CD4-positive, alpha-beta T cell treated with Interleukin-2 at 100 ng/mL for 4 hours (primary cell): ENCODE results near the gene KIF25.

Experiments
- DNase-seq: peaks from one replicate; pipeline ENCODE4 v3.0.0-alpha.2; 2020; ENCODE audit warnings: low spot score

KIF25 gene, protein sequence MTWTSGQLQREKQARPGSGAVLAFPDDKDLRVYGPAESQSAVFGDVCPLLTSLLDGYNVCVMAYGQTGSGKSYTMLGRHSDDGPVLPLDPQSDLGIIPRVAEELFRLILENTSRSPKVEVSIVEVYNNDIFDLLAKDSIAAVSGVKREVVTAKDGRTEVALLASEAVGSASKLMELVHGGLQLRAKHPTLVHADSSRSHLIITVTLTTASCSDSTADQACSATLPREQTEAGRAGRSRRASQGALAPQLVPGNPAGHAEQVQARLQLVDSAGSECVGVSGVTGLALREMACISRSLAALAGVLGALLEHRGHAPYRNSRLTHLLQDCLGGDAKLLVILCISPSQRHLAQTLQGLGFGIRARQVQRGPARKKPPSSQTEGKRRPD

DNA sequence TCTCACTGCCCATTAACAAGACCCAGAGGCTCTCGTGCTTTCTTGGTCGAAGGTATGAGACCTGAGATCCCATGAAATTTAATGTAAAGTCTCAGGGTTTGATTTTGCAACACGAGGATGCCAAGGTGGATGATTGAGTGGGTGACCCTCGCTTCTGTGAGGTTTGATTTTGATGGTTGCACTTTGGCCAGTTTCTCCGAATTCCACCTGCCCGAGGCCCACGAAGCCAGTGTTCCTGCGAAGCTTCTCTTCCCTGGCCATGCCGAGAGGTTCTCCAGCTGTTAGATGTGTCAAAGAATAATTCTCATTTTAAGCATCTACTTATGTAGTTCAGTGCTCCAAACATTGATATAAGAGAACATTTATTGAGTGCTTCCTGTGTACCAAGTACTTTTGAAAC, at the start of gene KIF25:
Gene KIF25 (plus strand): TSS at position 30 of the 400 bp plus-strand sequence. CDS start 31,915 bp downstream, outside the sequence.
- DNase-seq, result no peak

- no peak for DNase-seq
Observed at GRCh38 chr6:167947716-167948115, 49.8 kb upstream of the KIF25 start.

DNA sequence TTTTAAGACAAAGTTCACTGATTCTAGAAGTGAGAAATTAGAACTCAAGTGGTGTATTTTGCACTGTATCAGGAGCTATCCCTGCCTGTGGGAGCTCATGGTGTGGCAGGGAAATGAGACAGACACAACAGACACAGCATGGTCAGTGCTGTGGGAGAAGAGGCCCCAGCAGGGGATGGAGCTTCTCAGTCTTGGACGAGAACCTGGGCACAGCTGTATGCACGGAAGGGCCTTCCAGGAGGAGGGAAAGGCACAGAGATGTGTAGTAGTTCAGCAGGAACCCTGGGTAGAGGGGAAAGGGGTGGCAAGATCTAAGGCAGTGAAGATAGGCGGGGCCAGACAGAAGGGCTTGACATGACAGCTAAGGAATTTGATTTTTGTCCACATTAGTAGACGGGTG, 48.8 kb upstream of the KIF25 start:
- no peak for DNase-seq

GRCh38 chr6:167949121-167949684, 48.3 kb upstream of the KIF25 start:
- DNase-seq, result no peak

DNA sequence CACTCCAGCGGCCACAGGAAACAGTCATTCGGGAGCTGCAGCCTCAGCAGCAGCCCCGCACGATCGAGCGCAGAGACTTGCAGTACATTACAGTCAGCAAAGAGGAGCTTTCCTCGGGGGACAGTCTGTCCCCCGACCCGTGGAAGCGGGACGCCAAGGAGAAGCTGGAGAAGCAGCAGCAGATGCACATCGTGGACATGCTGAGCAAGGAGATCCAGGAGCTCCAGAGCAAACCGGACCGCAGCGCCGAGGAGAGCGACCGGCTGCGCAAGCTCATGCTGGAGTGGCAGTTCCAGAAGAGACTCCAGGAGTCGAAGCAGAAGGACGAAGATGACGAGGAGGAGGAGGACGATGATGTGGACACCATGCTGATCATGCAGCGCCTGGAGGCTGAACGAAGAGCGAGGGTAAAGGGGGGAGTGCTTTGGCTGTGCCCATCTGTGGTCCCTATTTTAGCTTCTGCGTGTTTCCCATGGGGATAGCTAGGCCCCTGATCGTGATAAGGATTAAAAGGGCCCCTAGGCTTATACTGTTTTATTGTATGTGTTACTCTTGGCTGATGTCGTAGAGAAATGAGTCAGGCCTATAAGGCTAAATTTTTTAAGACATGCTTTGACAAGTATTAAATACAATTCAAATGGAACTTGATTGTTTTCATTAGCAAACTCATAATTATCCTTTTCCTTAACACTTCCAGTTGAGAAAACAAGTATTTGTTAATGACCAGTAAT, 45.5 kb upstream of the KIF25 start:
- no peak for DNase-seq

GRCh38 chr6:167952512-167952859, 45.0 kb upstream of the KIF25 start:
- DNase-seq, result no peak

DNA sequence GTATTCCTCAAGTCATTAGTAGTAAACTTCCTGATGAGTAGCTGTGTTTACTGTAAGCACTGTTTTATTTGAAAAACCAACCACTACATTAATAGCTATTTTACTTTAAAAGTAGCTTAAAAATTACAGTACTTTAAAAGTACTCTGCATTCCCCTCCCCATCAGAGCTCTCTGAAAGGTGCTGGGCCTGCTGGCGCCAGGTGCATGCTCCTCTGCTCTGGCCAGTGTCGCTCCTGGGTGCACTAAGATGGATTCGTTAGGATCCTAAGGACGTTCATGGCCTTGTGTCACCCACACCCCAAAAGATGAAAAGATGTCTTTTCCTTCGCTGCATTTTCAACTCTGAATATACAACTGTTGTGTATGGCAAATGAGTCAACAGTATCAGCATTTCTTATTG, 43.9 kb upstream of the KIF25 start:
- no peak for DNase-seq

- no peak for DNase-seq
Observed at GRCh38 chr6:167954151-167954550, 43.3 kb upstream of the KIF25 start.

GRCh38 chr6:167956491-167956890, 41.0 kb upstream of the KIF25 start:
- no peak for DNase-seq

DNA sequence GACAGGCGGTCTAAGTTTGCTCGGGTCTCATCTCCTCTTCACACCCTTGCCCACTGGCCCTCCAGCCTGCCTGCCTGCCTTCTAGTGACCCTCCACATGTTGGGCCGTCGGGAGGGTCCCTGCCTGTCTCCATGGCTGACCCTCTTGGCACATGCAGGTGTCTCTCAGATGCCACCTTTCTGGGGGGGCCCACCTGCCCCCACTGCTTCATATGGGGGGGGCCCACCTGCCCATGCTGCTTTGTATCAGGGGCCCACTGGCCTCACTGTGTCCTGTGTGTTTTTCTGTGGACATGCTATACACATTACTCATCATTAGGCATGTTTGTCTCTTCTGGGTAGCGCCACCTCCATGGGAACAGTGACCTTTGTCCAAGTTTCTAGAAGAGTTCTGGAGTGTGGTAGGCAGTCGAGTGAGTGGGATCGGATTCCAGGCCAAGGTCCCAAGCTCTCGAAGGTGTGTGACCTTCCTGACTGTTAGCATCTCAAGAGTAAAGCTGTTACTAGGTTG, 40.4 kb upstream of the KIF25 start:
- no peak for DNase-seq

DNA sequence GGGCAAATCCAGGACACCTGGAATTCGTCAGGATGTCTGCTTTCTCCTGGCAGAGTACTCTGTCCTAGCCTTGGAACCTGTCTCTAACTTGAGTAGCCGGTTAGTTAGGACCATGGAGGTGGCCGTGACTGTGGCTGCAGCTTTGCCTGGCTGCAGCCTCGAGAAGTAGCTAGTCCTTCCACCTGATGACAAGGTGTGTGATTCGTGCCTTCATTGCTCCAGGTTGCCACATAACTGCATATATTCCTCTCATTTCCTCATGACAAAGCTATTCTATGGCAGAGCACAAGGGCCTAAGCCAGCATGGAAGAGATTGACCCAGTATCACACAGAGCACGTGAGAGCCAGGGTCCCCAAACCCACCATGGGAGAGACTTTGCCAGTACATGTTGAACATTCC, 39.8 kb upstream of the KIF25 start:
- no peak for DNase-seq

GRCh38 chr6:167960579-167960978, 36.9 kb upstream of the KIF25 start:
- DNase-seq, result no peak

- no peak for DNase-seq
Observed at GRCh38 chr6:167962711-167963110, 34.8 kb upstream of the KIF25 start.

GRCh38 chr6:167963589-167964057, 33.8 kb upstream of the KIF25 start:
- no peak for DNase-seq

GRCh38 chr6:167965592-167966539, 31.6 kb upstream of the KIF25 start:
- DNase-seq, result no peak

- no peak for DNase-seq
Observed at GRCh38 chr6:167966540-167966905, 30.9 kb upstream of the KIF25 start.

DNA sequence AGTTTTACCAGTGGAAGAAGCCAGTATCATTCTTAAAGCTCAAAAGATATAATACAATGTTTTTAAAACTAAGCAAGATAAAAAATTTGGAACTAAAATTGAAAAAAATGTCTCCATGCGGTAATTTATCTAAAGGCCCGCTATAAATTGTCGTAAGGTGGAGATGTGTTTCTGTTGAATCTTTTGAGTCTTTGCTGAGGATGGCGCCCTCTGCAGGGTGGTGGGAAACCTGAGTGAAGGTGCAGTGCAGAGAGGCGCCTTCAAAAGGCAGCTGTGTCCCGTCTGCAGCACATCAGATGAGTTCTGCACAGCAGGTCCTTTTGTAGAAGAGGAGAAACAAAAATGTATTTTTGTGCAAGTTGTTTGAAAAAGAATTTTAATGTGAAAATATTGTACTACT, 29.4 kb upstream of the KIF25 start:
- no peak for DNase-seq

GRCh38 chr6:167970230-167970629, 27.2 kb upstream of the KIF25 start:
- no peak for DNase-seq

- no peak for DNase-seq
Observed at GRCh38 chr6:167972193-167972592, 25.3 kb upstream of the KIF25 start.

DNA sequence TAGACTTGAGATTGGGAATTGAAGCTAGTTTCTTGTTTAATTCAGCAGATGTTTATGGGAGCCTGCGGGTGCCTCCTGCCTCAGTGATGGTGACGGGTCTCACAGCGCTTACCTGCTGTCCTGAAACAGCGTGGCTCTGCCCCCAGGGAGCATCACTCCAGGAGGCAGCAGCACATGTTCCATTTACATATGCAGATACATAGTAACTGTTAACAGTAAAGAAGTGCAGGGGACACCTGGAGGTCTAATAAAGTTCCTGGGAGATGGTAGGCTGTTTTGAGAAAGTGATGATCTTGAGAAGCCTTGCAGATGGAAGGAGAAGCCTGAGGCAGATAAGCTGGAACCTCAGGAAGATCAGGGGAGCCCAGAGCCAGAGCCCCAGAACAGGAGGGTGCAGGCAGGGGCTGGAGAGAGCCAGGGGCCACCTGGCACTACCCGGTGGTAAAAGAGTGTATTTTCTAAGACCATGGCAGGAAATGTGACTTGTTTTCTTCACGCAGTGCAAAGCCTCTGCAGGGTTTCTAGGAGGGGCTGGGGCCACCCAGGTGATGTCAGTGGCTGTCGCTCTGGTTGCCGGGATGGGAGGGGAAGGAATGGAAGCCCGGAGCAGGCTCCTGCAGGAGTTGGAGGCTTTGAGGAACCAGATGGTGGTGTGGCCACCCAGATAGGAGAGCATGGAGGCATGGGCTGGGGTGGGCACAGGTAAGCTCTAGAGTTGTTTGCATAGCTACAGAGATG, 24.2 kb upstream of the KIF25 start:
- no peak for DNase-seq
